Measurements from ENCODE around the gene CCSER1. TPM values are rescaled to one million over a fixed set of nuclear protein-coding genes. Genes with fewer than 3 reads are reported as not detected.

CCSER1 gene
- total RNA-seq, 1 donor from 2014 or later = 8.4 TPM

DNA sequence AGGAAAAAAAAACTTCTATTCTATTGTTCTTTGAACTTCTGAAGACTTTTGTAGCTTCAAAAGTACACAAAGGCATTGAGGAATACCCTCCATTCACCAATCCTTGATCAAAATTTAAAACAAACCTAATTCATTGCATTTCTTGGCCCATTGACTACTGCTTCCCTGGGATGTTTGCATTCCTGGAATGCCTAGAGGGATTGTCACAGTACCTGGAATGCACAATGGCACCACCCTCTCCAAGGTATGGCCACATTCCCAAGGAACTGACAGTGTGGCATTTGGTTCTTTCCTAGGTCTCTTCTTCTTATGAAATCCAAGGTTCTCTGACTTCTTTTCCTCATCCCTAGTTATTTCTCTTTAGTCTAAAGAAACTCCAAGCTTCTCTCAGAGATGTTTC is 600.7 kb downstream of the CCSER1 start:
- DNase-seq (no peak), ATAC-seq (peak in 1 of 2 donors; percentile 47)
- intact Hi-C loops (cut with DNase I) = no loop called here
- H3K9me3 ChIP-seq = no peaks in the 10 kb centered on the region
- no peaks in the 10 kb centered on the region for H3K4me1 ChIP-seq
- H3K27ac ChIP-seq = no peak overlapping the region
- H3K4me3 ChIP-seq = no peak overlapping the region
- no peaks in the 10 kb centered on the region for H3K27me3 ChIP-seq (ENCODE audit: low read depth)
- TF ChIP-seq, protein P1, sequence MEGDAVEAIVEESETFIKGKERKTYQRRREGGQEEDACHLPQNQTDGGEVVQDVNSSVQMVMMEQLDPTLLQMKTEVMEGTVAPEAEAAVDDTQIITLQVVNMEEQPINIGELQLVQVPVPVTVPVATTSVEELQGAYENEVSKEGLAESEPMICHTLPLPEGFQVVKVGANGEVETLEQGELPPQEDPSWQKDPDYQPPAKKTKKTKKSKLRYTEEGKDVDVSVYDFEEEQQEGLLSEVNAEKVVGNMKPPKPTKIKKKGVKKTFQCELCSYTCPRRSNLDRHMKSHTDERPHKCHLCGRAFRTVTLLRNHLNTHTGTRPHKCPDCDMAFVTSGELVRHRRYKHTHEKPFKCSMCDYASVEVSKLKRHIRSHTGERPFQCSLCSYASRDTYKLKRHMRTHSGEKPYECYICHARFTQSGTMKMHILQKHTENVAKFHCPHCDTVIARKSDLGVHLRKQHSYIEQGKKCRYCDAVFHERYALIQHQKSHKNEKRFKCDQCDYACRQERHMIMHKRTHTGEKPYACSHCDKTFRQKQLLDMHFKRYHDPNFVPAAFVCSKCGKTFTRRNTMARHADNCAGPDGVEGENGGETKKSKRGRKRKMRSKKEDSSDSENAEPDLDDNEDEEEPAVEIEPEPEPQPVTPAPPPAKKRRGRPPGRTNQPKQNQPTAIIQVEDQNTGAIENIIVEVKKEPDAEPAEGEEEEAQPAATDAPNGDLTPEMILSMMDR (IDR thresholded peaks at IDR 0.05) = no peak
- H3K36me3 ChIP-seq = no peaks in the 10 kb centered on the region

DNA sequence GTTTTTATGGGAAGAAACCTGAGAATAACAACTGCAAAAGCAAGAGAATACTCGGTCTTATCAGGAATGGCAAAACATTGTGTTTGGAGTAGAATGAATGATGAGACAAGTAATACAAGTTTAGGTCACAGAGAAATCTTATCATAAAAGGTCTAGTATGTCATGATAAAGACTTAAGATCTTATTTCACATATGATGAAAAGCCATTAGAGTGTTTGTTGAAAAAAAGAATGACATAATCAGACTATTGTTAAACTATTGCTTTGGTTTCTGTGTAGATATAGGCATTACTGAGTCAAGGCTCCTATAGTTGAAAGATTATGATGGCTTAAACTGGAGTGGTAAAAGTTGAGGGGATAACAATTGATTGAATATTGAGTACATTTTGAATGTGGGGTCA is 603.6 kb downstream of the CCSER1 start:
- DNase-seq (no peak), ATAC-seq (no peak)
- no peak overlapping the region for H3K4me3 ChIP-seq
- no peaks in the 10 kb centered on the region for H3K9me3 ChIP-seq
- H3K27me3 ChIP-seq (ENCODE audit: low read depth) = no peaks in the 10 kb centered on the region
- intact Hi-C loops (cut with DNase I) = no loop called here
- no peaks in the 10 kb centered on the region for H3K4me1 ChIP-seq
- no peak overlapping the region for H3K27ac ChIP-seq
- no peaks in the 10 kb centered on the region for H3K36me3 ChIP-seq
- TF ChIP-seq, protein P1 (IDR thresholded peaks at IDR 0.05) = no peak

DNA sequence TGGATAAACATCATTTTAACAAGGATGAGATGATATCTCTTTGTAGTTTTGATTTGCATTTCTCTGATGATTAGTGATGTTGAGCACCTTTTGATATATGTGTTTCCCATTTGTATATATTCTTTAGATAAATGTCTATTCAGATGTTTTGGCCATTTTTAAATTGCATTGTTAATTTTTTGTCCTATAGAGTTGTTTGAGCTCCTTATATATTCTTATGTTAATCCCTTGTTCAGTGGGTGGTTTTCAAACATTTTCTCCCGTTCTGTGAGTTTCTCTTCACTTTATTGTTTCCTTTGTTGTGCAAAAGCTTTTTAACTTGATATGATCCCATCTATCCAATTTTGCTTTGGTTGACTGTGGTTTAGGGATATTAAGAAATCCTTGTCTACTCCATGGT is 606.0 kb downstream of the CCSER1 start:
- ATAC-seq (no peak), DNase-seq (no peak)
- H3K27me3 ChIP-seq (ENCODE audit: low read depth) = no peaks in the 10 kb centered on the region
- H3K36me3 ChIP-seq = no peaks in the 10 kb centered on the region
- H3K4me1 ChIP-seq = no peaks in the 10 kb centered on the region
- no peak overlapping the region for H3K27ac ChIP-seq
- intact Hi-C loops (cut with DNase I) = no loop called here
- H3K4me3 ChIP-seq = no peak overlapping the region
- TF ChIP-seq, protein P1 (IDR thresholded peaks at IDR 0.05) = no peak
- H3K9me3 ChIP-seq = no peaks in the 10 kb centered on the region

DNA sequence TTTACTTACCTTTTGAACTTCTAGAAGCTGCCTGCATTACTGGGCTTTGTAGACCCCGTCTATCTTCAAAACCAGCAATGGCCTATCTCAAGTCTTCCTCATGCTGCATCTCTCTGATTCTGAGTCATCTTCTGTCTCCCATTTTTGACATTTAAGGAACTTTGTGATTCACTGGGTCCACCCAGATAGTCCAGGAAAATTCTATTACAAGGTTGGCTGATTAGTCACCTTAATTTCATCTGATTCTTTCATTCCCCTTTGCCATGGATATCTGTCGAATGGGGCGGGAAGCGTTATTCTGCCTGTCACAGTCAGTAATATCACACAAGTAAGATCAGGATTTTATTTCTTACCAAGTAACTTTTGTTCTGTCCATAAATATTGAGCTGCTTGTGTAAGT is 618.0 kb downstream of the CCSER1 start:
- DNase-seq = no peak
- H3K36me3 ChIP-seq = no peaks in the 10 kb centered on the region
- no peak overlapping the region for H3K27ac ChIP-seq
- TF ChIP-seq, protein P1 (IDR thresholded peaks at IDR 0.05) = no peak
- H3K27me3 ChIP-seq (ENCODE audit: low read depth) = no peaks in the 10 kb centered on the region
- intact Hi-C loops (cut with DNase I) = no loop called here
- H3K4me3 ChIP-seq = no peak overlapping the region
- no peak for ATAC-seq
- H3K9me3 ChIP-seq = no peaks in the 10 kb centered on the region
- H3K4me1 ChIP-seq = no peaks in the 10 kb centered on the region

DNA sequence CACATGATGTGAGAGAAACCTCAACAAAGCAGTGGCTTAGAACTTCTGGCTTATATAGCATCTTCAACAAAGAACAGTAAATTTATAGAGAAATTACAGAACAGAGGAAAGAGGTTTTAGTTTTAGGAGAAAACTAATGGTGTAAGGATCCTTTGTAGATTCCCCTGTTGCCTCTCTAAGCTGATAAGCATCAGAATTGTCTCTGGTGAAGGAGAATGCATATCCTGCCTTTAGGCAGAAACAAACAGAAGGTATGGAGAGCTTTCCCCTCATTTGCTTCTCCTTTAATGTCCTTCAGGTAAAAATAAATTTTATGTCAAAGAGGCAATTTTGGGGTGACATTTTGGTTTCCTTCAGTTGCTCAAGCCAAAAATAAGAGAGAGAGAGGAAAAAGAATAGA is 625.9 kb downstream of the CCSER1 start:
- TF ChIP-seq, protein P1 (IDR thresholded peaks at IDR 0.05) = no peak
- Histone ChIP-seq H3K36me3 (no peaks in the 10 kb centered on the region), H3K9me3 (no peaks in the 10 kb centered on the region), H3K4me1 (no peaks in the 10 kb centered on the region), H3K4me3 (no peak overlapping the region), H3K27ac (no peak overlapping the region), H3K27me3 (ENCODE audit: low read depth) (no peaks in the 10 kb centered on the region)
- ATAC-seq (no peak), DNase-seq (no peak)
- intact Hi-C loops (cut with DNase I) = no loop called here

DNA sequence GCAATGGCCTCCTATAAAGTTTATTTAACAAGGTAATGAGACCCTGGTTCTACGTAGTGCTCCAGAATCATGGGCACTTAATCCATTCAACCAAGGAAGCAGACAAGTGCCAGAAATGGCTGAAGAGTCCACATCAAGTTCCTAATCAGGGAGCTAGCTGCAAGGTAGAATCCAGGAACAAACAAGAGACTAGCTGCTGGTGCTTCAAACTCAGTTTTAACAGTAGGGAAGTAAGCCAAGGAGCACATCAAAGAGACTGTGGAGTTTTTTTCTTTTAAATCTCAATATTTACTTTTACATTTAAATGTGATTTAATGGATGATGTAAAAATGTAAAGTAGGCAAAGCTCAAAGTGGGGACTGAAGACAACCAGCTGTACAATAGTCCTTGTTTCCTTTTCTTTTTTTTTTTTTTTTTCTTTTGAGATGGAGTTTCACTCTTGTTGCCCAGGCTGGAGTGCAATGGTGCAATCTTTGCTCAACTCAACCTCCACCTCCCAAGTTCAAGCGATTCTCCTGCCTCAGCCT is 630.4 kb downstream of the CCSER1 start:
- DNase-seq (no peak), ATAC-seq (peak in 1 of 2 donors; percentile 50)
- TF ChIP-seq, protein P1 (IDR thresholded peaks at IDR 0.05) = no peak
- Histone ChIP-seq H3K27me3 (ENCODE audit: low read depth) (no peaks in the 10 kb centered on the region), H3K4me1 (no peaks in the 10 kb centered on the region), H3K27ac (no peak overlapping the region), H3K9me3 (no peaks in the 10 kb centered on the region), H3K4me3 (no peak overlapping the region), H3K36me3 (no peaks in the 10 kb centered on the region)
- intact Hi-C loops (cut with DNase I) = no loop called here
